H1 (cell line): ENCODE results near the gene ACBD6. TPM values are rescaled to one million over a fixed set of nuclear protein-coding genes. Genes with fewer than 3 reads are reported as not detected.

Experiments
- SIX5 ChIP-seq: IDR thresholded peaks from 2 replicates; pipeline ENCODE4 v1.6.1; 2011; ENCODE audit warnings: mild to moderate bottlenecking, low read depth, low read length
- polyA plus RNA-seq, 7 experiments: library from polyadenylated mRNA; depleted of rRNA in 3 of 7; stranded (reverse) in 5 of 7; unstranded in 2 of 7; fragments of >200 nt in 5 of 7; fragments of 200-250 nt in 2 of 7; gene quantifications; 1 replicate in 5 of 7; 2 replicates in 1 of 7; 4 replicates in 1 of 7; pipeline versions ENCODE4 v1.2.1 to v1.2.3, GENCODE V29; 2011 to 2013; ENCODE audit warnings: missing spikeins in 2 of 7, mixed read lengths in 2 of 7
- total RNA-seq: library from RNA; stranded (reverse); fragmentation: NEBNext Ultra II Directional; extraction: Animal tissue kit (Norgen Biotek cat#: 25700); gene quantifications from 2 replicates; pipeline ENCODE4 v1.2.1, GENCODE V29; 2021

ACBD6 gene
- total and polyA plus RNA-seq, 2 of the 8 experiments (the other 6 are each of a cell fraction or from before 2014, with no cell fraction given) = 52.0 to 67.7 TPM

DNA sequence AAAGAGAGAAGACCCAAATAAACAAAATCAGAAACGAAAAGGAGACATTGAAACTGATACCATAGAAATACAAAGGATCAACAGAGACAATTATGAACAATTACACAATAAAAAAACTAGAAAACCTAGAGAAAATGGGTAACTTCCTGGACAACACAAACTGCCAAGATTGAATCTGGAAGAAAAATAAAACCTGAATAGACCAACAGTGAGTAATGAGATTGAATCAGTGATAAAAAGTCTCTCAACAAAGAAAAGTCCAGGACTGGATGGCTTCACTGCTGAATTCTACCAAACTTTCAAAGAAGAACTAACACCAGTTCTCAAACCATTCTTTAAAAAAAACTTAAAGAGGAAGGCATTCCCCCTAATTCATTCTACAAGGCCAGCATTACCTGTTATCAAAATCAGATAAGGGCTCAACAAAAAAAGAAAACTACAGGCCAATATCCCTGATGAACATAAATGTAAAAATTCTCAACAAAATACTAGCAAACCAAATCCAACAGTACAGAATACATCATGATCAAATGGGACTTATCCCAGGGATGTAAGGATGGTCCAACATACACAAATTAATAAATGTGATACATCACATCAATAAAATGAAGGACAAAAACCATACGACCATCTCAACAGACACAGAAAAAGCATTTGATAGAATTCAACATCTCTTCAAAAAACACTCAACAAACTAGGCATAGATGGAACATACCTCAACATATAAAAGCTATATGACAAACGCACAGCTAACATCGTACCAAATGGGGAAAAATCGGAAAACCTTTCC is 119.9 kb downstream of the ACBD6 start (continued):
- no peak for TF ChIP-seq SIX5
